Lower leg skin (tissue), 4 donors: ENCODE measurements around the gene REXO4. TPM values are rescaled to one million over a fixed set of nuclear protein-coding genes. Genes with fewer than 3 reads are reported as not detected.

Source experiments
- DNase-seq, 2 donors: peaks; one replicate each; pipeline ENCODE4 v3.0.0-alpha.2; 2019; ENCODE audit warnings: low spot score in 2 of 2
- H3K4me3 ChIP-seq: fragments of 200-600 bp; sonication (generic); 2 replicates; pipeline ENCODE4 v1.5.1; 2017; ENCODE audit warnings: mild to moderate bottlenecking, low read depth; ENCODE audit not compliant: poor library complexity, severe bottlenecking
- CTCF ChIP-seq, 3 donors: fragments of 450-650 bp; IDR thresholded peaks; one replicate each; pipeline ENCODE4 v1.5.1; 2016; ENCODE audit warnings: antibody characterized with exemption in 3 of 3, mild to moderate bottlenecking in 3 of 3, moderate library complexity in 2 of 3
- POLR2A ChIP-seq, 2 donors: fragments of 450-650 bp; IDR thresholded peaks; one replicate each; pipeline ENCODE4 v1.6.1; 2016 to 2017; ENCODE audit warnings: antibody characterized with exemption in 2 of 2, mild to moderate bottlenecking in 1 of 2, moderate library complexity in 1 of 2
- WGBS, 2 donors: methylation state at CpG; one replicate each; pipeline ENCODE4 v1.1.5; 2018; 5-methylcytosine and 5-hydroxymethylcytosine counted together
- intact Hi-C: fragments of 100-400 bp; cut with DNase I; formaldehyde crosslinking; loops from one replicate; pipeline ENCODE4 v1.15.0; 2023; ENCODE audit warnings: low total_unique reads
- total RNA-seq, 4 donors: library from RNA; depleted of rRNA; stranded (reverse); fragments of >200 nt; gene quantifications; one replicate each; pipeline ENCODE4 v1.1.0, GENCODE V29; 2016

REXO4 gene
- total RNA-seq, 4 donors from 2014 or later = 18.8 to 26.5 (median 24.6) TPM

- H3K4me3 ChIP-seq = no peak overlapping the region
- DNase-seq = no peak
- intact Hi-C loops = no loop called here
- TF ChIP-seq POLR2A (IDR thresholded peaks at IDR 0.05) (no peak), CTCF (IDR thresholded peaks at IDR 0.05) (no peak)
- 60 to 64% methylated on average over 10 of the region's 10 CpGs for WGBS, 2 donors
These were observed 10.0 kb upstream of the REXO4 start for GRCh38 chr9:133427658-133428348.

GRCh38 chr9:133426011-133426410 is 8.2 kb upstream of the REXO4 start:
- WGBS, 2 donors = 73 to 76% methylated on average over 8 to 10 of the region's 11 CpGs
- TF ChIP-seq CTCF (IDR thresholded peaks at IDR 0.05) (no peak), POLR2A (IDR thresholded peaks at IDR 0.05) (no peak)
- H3K4me3 ChIP-seq = no peak overlapping the region
- no peak for DNase-seq
- intact Hi-C loops = no loop called here

DNA sequence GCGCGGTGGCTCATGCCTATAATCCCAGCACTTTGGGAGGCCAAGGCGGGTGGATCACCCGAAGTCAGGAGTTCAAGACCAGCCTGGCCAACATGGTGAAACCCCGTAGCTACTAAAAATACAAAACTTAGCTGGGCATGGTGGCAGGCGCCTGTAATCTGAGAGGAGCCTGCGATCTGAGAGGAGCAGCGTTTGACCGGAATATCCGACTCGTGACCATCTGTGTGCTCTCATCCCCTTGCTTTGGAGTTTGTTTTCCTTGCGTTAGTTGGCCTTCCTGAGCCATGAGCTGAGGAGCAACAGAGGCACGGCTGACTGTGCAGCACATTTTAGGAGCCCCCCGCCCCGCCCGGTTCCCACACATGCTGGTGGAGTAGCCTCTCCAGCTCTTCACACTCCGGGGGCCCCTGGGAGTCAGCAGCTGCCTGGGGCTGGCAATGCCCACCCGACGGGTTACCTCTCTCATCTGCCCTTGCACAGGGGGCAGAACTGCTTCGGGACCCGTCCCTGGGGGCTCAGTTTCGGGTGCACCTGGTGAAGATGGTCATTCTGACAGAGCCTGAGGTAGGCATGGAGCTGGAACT is 7.3 kb upstream of the REXO4 start:
- H3K4me3 ChIP-seq = no peak overlapping the region
- DNase-seq = no peak
- TF ChIP-seq CTCF (IDR thresholded peaks at IDR 0.05) (no peak), POLR2A (IDR thresholded peaks at IDR 0.05) (no peak)
- WGBS, 2 donors = 85 to 95% methylated on average over 21 to 22 of the region's 22 CpGs
- intact Hi-C loops = no loop called here

- WGBS, 2 donors = 95 to 96% methylated on average over 10 to 12 of the region's 12 CpGs
- intact Hi-C loops = no loop called here
- TF ChIP-seq CTCF (IDR thresholded peaks at IDR 0.05) (no peak), POLR2A (IDR thresholded peaks at IDR 0.05) (no peak)
These were observed 6.4 kb upstream of the REXO4 start for GRCh38 chr9:133424187-133424586.

GRCh38 chr9:133423216-133423615 is 5.4 kb upstream of the REXO4 start:
- WGBS, 2 donors = 79% methylated on average over 3 of the region's 3 CpGs
- TF ChIP-seq CTCF (IDR thresholded peaks at IDR 0.05) = no peak
- no peak for TF ChIP-seq POLR2A (IDR thresholded peaks at IDR 0.05)
- H3K4me3 ChIP-seq = no peak overlapping the region
- intact Hi-C loops = no loop called here
- DNase-seq = no peak

More at GRCh38 chr9:133424187-133424586, 6.4 kb upstream of the REXO4 start:
- no peak for DNase-seq
- H3K4me3 ChIP-seq = no peak overlapping the region
